Spinal cord (tissue), 10 donors: Measurements from ENCODE around the gene MALT1. TPM values are rescaled to one million over a fixed set of nuclear protein-coding genes. Genes with fewer than 3 reads are reported as not detected.
A peak's percentile ranks its signal among the peaks of the same experiment; 100 is the strongest.
"Not testable (repeated sequence)": the region's sequence is repeated elsewhere in the genome, so short reads cannot be mapped to it uniquely, and the experiment has no call there.

Experiments
- DNase-seq, 6 donors: peaks; one replicate each; pipeline versions ENCODE4 v3.0.0 to v3.0.0-alpha.2; 2013 to 2015; ENCODE audit warnings: low spot score in 6 of 6, low read depth in 4 of 6
- H3K27ac ChIP-seq: one replicate; pipeline ENCODE4 v1.5.1; 2013; ENCODE audit warnings: low read depth, low read length, control low read depth
- H3K27me3 ChIP-seq: one replicate; pipeline ENCODE4 v1.6.1; 2013; ENCODE audit warnings: low read length; ENCODE audit not compliant: control insufficient read depth, insufficient read depth
- H3K36me3 ChIP-seq: one replicate; pipeline ENCODE4 v1.6.1; 2013; ENCODE audit warnings: low read length; ENCODE audit not compliant: control insufficient read depth, insufficient read depth
- H3K4me1 ChIP-seq: one replicate; pipeline ENCODE4 v1.6.1; 2013; ENCODE audit warnings: low read length; ENCODE audit not compliant: control insufficient read depth, insufficient read depth
- H3K4me3 ChIP-seq: one replicate; pipeline ENCODE4 v1.5.1; 2013; ENCODE audit warnings: low read depth, low read length, control low read depth
- H3K9me3 ChIP-seq: one replicate; pipeline ENCODE4 v1.6.1; 2013; ENCODE audit warnings: low read length; ENCODE audit not compliant: control insufficient read depth, insufficient read depth
- WGBS: methylation state at CpG from one replicate; pipeline ENCODE4 v1.1.5; 2013; ENCODE audit warnings: missing lambda C conversion rate; ENCODE audit not compliant: insufficient coverage; 5-methylcytosine and 5-hydroxymethylcytosine counted together
- polyA plus RNA-seq, 2 donors: library from polyadenylated mRNA; unstranded; fragments of 120-200 nt; gene quantifications; one replicate each; pipeline ENCODE4 v1.2.1, GENCODE V29; 2013; ENCODE audit not compliant: insufficient read length in 2 of 2
- total RNA-seq, 2 donors: library from RNA; depleted of rRNA in 1 of 2; stranded (reverse); fragments of 120-200 nt in 1 of 2; fragments of >200 nt in 1 of 2; gene quantifications; one replicate each; pipeline versions ENCODE4 v1.2.3 to v1.2.4, GENCODE V29; 2013 to 2014
- donor health status: healthy.

Gene MALT1
- total and polyA plus RNA-seq, 4 donors: 17.1 to 32.0 (median 23.3) TPM

GRCh38 chr18:58745914-58746313, 74.6 kb downstream of the MALT1 start:
- Histone ChIP-seq H3K9me3 (peaks cover 10% of the 10 kb centered on the region), H3K4me3 (no peak overlapping the region), H3K27ac (no peak overlapping the region), H3K4me1 (no peaks in the 10 kb centered on the region), H3K27me3 (no peaks in the 10 kb centered on the region), H3K36me3 (peaks cover 12% of the 10 kb centered on the region)
- no CpG with 5 or more reads among the region's 2 CpGs for WGBS
- no peak for DNase-seq

GRCh38 chr18:58748899-58749595, 77.8 kb downstream of the MALT1 start:
- peaks cover 14% of the 10 kb centered on the region for H3K36me3 ChIP-seq
- peaks cover 10% of the 10 kb centered on the region for H3K9me3 ChIP-seq
- H3K4me3 ChIP-seq: no peak overlapping the region
- H3K27me3 ChIP-seq: no peaks in the 10 kb centered on the region
- WGBS: no CpG with 5 or more reads among the region's 1 CpG
- H3K4me1 ChIP-seq: no peaks in the 10 kb centered on the region
- peak in 1 of 6 donors; percentile 8 for DNase-seq
- no peak overlapping the region for H3K27ac ChIP-seq

- Histone ChIP-seq H3K36me3 (peaks cover 2% of the 10 kb centered on the region), H3K27me3 (no peaks in the 10 kb centered on the region), H3K4me1 (peaks cover 11% of the 10 kb centered on the region), H3K4me3 (no peak overlapping the region), H3K27ac (no peak overlapping the region), H3K9me3 (peaks cover 6% of the 10 kb centered on the region)
- no peak for DNase-seq
- no CpG with 5 or more reads among the region's 3 CpGs for WGBS
Observed at GRCh38 chr18:58753976-58754375, 82.7 kb downstream of the MALT1 start.

GRCh38 chr18:58754544-58755068, 83.3 kb downstream of the MALT1 start:
- WGBS: 24% methylated on average over 10 of the region's 10 CpGs
- no peak overlapping the region for H3K4me3 ChIP-seq
- peak in 2 of 6 donors; percentile 15 to 51 for DNase-seq
- H3K36me3 ChIP-seq: peaks cover 2% of the 10 kb centered on the region
- peaks cover 11% of the 10 kb centered on the region for H3K4me1 ChIP-seq
- H3K9me3 ChIP-seq: no peaks in the 10 kb centered on the region
- no peaks in the 10 kb centered on the region for H3K27me3 ChIP-seq
- H3K27ac ChIP-seq: no peak overlapping the region

GRCh38 chr18:58755304-58756010, 84.2 kb downstream of the MALT1 start:
- no peak overlapping the region for H3K27ac ChIP-seq
- peaks cover 2% of the 10 kb centered on the region for H3K36me3 ChIP-seq
- no peak overlapping the region for H3K4me3 ChIP-seq
- DNase-seq: peak in 1 of 6 donors; percentile 20
- no peaks in the 10 kb centered on the region for H3K27me3 ChIP-seq
- H3K9me3 ChIP-seq: no peaks in the 10 kb centered on the region
- WGBS: 84% methylated on average over 14 of the region's 15 CpGs
- H3K4me1 ChIP-seq: peaks cover 11% of the 10 kb centered on the region

GRCh38 chr18:58756148-58756547, 84.9 kb downstream of the MALT1 start:
- Histone ChIP-seq H3K4me1 (peaks cover 11% of the 10 kb centered on the region), H3K4me3 (no peak overlapping the region), H3K27ac (no peak overlapping the region), H3K36me3 (peaks cover 2% of the 10 kb centered on the region), H3K27me3 (no peaks in the 10 kb centered on the region), H3K9me3 (no peaks in the 10 kb centered on the region)
- DNase-seq: no peak
- 95% methylated on average over 6 of the region's 10 CpGs for WGBS

- Histone ChIP-seq H3K27me3 (no peaks in the 10 kb centered on the region), H3K4me1 (peaks cover 11% of the 10 kb centered on the region), H3K9me3 (no peaks in the 10 kb centered on the region), H3K27ac (no peak overlapping the region), H3K4me3 (no peak overlapping the region), H3K36me3 (peaks cover 2% of the 10 kb centered on the region)
- over 99% methylated on average over 6 of the region's 8 CpGs for WGBS
- DNase-seq: no peak
Observed at GRCh38 chr18:58756596-58757240, 85.5 kb downstream of the MALT1 start.

GRCh38 chr18:58757351-58757750, 86.1 kb downstream of the MALT1 start:
- not testable (repeated sequence) for H3K9me3 ChIP-seq, H3K36me3 ChIP-seq, H3K27ac ChIP-seq, H3K4me3 ChIP-seq, DNase-seq, H3K27me3 ChIP-seq
- WGBS: 97% methylated on average over 7 of the region's 7 CpGs
- peaks cover 11% of the 10 kb centered on the region for H3K4me1 ChIP-seq

- no peak for DNase-seq
- Histone ChIP-seq H3K27me3 (no peaks in the 10 kb centered on the region), H3K4me3 (no peak overlapping the region), H3K36me3 (no peaks in the 10 kb centered on the region), H3K4me1 (peaks cover 11% of the 10 kb centered on the region), H3K9me3 (no peaks in the 10 kb centered on the region), H3K27ac (no peak overlapping the region)
- WGBS: 100% methylated on average over 1 of the region's 3 CpGs
Observed at GRCh38 chr18:58758046-58758445, 86.8 kb downstream of the MALT1 start.
